GM19397 (cell line): ENCODE results near the gene AUNIP.

Experiments
- ATAC-seq: cut with Tn5 transposase; IDR thresholded peaks from one replicate; pipeline ENCODE4 v1.9.1; 2021; ENCODE audit warnings: mild to moderate bottlenecking, moderate library complexity; ENCODE audit not compliant: unreplicated experiment

The AUNIP gene

GRCh38 chr1:25797939-25798338 is 61.3 kb downstream of the AUNIP start:
- ATAC-seq = no peak

- ATAC-seq = no peak
Measured at GRCh38 chr1:25796811-25797458, 62.3 kb downstream of the AUNIP start.

GRCh38 chr1:25795946-25796810 is 63.1 kb downstream of the AUNIP start:
- ATAC-seq = no peak

- ATAC-seq = no peak
Measured at GRCh38 chr1:25795211-25795610, 64.0 kb downstream of the AUNIP start.

GRCh38 chr1:25794325-25794724 is 64.9 kb downstream of the AUNIP start:
- ATAC-seq = no peak

- ATAC-seq = no peak
Measured at GRCh38 chr1:25793585-25794170, 65.6 kb downstream of the AUNIP start.

DNA sequence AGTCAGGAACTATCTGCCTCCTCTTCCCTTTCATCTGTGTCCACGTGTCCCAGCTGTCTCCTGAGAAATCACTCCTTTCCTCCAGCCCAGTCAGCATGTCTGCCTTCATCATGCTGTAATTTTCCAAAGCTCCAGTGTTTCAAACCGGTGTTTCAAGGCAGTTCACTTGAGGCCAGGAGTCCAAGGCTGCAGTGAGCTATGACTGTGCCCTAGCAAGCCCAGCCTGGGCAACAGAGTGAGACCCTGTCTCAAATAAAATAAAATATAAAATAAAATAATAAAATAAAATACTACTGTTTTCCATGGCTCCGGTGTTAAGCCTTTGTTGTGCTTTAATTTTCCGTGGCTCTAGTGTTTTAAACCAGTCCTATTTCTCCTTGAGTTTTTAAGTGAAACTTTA is 67.1 kb downstream of the AUNIP start:
- ATAC-seq = no peak

- no peak for ATAC-seq
Measured at GRCh38 chr1:25790472-25790871, 68.8 kb downstream of the AUNIP start.

DNA sequence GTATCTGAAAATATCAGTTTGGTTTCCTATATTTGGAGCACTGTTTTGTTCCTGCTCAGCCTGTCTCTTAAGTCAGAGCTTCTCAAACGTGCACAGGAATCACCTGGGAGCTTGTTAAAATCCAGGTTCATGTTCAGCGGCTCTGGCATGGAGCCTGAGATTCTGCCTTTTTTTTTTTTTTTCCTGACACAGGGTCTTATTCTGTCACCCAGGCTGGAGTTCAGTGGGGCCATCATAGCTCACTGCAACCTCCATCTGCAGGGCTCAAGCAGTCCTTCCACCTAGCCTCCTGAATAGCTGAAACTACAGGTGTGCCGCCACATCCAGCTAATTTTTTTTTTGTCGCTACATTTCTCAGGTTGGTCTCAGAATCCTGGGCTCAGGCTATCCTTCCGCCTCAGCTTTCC is 71.5 kb downstream of the AUNIP start:
- no peak for ATAC-seq

- no peak for ATAC-seq
Measured at GRCh38 chr1:25786887-25787759, 72.1 kb downstream of the AUNIP start.

GRCh38 chr1:25785333-25786067 is 73.8 kb downstream of the AUNIP start:
- ATAC-seq = no peak

DNA sequence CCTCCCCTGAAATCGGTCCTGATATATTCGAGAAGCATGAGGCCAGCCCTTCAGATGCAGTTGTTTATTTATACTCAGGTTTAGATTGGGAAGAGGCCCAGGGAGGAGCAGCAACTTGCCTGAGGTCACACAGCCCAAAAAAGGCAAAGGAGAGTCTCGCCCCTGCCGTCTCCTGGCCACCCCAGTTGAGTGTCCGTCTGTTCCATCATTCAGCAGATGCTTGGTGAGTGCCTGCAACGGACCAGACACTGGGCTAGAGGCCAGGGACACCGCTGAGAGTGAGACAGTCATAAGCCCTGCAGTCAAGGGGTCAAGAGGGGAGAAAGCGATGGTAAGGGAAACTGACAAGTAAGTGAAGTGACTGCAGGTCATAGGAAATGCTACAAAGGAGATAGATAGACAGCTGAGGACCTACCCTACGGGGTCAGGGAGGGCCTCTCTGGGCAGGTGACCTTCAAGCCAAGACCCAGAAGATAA is 74.6 kb downstream of the AUNIP start:
- ATAC-seq = no peak
